ENCODE results near the gene TMC6.
A peak's percentile ranks its signal among the peaks of the same experiment; 100 is the strongest.
"Not testable (repeated sequence)": the region's sequence is repeated elsewhere in the genome, so short reads cannot be mapped to it uniquely, and the experiment has no call there.

The TMC6 gene

DNA sequence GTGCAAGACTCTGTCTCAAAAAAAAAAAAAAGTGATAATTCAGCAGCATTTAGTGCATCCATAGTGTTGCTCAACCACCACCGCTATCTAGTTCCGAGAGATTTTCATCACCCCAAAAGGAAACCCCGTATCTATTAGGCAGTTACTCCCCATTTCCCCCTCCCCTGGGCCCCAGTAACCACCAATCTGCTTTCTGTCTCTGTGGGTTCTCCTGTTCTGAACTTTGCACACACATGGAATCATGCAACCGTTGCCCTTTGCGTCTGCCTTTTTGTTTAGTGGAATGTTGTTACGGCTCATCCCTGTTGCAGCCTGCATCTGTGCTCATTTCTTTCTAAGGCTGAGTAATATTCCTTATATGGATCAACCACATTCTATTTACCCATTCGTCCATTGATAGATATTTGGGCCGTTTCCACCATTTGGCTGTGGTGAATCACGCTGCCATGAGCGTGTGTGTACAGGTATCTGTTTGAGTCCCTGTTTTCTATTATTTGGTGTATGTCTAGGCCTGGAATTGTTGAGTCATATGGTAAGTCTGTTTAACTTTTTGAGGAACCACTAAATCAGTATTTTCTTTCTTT, 31.1 kb upstream of the TMC6 start:
- DNase-seq (no peak), ATAC-seq (peak; percentile 68)

GRCh38 chr17:78154903-78155811, 26.6 kb upstream of the TMC6 start:
- ATAC-seq (peak; percentile 72), DNase-seq (no peak)

- DNase-seq (no peak), ATAC-seq (no peak)
Measured at GRCh38 chr17:78151514-78152008, 23.0 kb upstream of the TMC6 start.

- DNase-seq (no peak), ATAC-seq (no peak)
Measured at GRCh38 chr17:78148286-78149016, 19.9 kb upstream of the TMC6 start.

- DNase-seq: no peak
- peak; percentile 6 for ATAC-seq
Measured at GRCh38 chr17:78147315-78147998, 18.9 kb upstream of the TMC6 start.

DNA sequence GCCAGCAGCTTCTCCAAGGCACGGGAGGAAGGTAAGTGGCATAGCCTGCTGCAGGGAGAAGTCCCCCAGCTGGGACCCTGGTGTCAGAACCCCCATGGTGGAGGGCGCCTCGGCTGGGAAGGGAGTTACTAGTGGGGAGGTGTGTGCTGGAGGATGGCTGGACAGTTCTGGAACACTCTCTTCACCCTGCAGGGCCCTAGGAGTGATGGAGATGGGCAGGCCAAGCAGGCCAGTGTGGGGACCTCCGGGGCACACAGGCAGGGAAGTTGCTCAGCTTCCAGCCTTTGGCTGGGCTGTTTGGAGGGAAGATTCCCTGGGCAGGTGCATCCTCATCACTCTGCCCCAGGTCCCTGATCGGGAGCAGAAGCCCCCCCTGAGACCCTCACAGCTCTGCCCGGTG, 18.3 kb upstream of the TMC6 start:
- no peak for DNase-seq
- ATAC-seq: no peak

GRCh38 chr17:78146471-78146869, 17.9 kb upstream of the TMC6 start:
- DNase-seq: no peak
- no peak for ATAC-seq

DNA sequence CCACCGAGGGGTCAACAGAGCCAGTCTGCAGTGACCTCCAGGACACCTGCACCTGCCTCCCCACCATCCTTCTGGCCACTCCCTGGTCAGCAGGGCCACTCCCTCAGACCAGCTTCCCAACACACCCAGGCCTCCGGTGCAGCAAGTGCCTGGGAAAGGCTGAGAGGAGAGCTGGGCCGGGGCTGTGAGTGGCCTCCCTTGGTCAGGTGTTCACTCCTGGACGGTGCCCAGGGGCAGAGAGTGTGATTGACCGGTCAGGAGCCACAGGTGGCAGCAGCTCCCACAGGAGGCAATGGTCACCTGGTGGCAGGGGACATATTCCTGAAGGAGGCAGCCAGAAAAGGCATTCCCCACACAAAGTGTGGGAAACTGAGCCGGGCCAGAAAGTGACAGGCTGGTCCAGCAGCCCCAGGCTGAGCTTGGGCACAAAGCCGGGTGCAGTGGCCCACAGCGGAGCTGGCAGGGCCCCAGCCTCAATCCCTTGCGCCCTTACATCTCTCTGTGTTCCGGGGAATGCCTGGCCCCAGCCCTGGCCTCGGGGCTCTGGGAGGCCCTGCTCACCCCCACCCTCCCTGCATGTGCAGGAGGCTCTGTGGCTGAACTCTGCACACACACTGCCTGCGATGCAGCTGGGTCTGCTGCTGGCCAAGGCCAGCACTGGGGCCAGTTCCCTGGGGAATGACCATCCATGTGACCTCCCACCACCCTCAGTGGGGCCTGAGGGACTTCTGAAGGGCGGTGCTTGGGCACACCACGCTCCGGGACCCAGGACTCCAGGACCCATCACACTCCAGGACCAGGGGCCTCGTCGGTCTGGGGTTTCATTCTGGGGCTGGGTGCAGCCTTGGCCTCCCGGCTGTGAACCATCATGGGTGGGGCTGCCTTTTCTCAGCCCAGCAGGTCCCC, 16.4 kb upstream of the TMC6 start:
- DNase-seq: no peak
- no peak for ATAC-seq

DNA sequence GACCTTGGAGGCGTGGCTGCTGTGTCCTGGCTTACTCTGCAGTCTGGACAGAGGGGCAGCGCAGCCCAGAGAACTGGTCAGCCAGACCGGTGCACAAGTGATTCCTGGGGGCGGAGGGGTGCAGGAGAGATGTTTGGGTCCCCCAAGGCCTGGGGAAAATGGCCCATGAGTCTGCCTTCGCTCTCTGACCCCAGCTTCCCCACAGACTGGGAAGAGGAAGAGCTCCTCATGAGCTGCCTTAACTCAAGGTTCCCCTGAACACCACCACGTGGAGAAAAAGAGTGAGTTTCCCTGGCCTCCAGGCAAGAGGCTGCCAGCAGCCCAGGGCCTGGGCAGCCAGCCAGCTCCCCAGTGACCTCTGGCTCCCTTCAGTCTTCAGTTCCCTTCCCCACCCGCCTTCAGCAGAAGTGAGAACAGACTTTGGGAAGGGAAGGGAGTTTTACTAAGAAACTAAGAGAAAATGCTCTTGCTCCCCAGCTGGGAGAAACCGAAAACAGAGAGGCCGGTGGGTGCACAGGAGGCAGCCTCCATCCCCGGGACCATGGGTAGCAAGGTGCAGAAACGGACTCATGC, 15.7 kb upstream of the TMC6 start:
- DNase-seq (no peak), ATAC-seq (no peak)

DNA sequence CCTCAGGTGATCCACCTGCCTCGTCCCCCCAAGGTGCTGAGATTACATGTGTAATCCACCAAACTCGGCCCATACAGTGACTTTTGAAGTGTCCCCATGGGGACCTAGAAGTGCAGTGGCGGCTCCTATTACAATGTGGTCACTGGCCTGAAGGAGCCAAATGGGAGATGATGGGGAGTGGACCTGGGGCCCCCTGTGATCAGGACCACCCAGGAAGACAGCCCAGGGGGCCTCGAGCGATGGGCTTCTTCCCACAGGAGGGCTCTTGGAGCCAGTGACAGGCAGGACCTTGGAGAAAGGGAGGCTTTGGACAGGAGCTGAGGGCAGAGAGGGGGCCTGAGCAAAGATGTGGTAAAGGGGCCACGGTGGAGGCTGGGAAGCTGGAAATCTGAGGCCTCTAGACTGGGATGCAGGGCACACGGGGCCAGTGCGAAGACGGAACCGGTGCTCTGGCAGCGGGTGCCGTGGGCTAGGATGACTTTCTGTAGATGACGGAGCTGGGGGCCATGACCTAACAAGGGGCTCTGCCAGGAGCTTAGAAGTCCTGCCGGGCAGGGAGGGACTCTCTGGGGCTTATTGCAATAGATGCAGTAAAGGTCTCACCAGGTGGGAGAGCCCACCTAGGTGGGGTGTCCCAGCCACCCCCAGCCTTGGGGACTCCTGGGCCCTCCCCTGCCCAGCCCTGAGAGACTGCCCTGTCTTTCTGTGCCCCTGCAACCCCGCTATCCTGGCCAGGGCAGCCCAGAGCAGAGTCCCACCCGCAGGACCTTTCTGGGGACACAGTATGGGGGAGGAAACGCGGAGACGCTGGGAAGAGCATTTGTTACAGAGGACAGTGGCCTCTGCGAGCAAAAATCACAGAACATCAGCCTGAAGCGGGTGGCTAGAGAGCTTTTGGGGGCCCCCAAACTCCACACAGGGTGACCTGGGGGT, 14.9 kb upstream of the TMC6 start:
- no peak for DNase-seq
- ATAC-seq: no peak

DNA sequence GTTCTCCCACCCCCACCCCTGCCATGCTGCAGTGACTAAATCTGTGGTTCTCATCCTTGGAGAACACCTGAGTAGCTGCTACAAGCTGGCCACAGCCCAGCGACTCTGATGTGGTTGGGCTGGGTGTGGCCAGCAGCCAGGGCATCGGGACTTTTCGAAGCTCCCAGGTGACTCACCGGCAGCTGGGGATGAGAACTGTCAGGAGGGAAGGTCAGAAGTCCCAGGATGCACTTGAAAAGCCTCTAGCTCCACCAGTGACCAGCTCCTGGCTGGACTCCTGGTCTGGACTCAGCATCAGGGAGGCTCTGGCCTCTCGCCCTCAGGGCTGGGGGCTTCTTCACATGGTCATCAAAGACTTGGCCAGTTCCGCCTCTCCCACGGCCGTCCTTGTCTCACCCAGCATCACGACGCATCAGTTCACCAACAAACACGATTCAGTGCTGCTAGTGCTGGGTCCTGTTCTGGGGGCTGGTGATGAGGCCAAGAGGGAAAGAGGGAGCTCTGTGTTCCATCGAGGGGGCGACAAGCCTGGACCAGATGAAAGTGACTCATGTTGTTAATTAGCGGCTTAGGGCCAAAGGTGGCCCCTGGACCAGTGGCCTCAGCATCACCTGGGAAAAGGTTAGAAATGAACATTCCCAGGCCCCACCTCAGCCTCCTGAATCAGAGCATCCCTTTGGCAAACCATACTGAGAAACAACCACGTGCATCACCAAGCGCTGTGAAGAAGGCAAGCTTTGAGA, 13.7 kb upstream of the TMC6 start:
- DNase-seq (no peak), ATAC-seq (no peak)

- no peak for DNase-seq
- ATAC-seq: no peak
Measured at GRCh38 chr17:78141437-78142118, 13.0 kb upstream of the TMC6 start.

DNA sequence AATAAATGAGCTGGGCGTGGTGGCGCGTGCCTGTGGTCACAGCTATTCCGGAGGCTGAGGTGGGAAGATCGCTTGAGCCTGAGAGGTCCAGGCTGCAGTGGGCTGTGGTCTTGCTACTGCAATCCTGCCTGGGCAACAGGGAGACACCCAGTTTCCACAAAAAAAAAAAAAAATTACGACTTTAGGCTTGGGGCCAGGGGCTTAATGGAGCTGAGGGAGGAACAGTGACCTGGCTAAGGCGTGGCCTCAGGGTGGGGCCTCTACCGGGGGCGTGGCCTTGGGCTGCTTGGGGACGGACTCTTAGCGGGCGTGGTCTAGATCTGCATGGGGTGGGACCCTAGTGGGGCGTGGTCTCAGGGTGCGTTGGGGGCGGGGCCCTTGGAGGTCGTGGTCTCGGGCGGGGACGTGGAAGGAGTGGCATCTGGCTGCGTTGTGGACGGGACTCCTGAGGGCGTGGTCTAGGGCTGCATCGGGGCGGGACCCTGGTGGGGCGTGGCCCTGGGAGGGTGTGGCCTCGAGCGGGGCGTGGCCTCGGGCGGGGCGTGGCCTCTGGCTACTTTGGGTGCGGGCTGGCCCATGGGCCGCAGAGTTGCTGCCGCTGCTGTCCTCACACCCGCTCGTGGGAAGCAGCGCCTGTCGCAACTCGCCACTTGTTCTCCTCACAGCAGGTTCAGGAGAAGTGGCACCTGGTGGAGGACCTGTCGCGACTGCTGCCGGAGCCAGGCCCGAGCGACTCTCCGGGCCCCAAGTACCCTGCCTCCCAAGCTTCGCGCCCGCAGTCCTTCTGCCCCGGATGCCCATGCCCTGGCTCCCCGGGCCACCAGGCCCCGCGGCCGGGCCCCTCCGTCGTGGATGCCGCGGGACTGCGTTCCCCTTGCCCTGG, 11.9 kb upstream of the TMC6 start:
- ATAC-seq: peak; percentile 89
- DNase-seq: peak; percentile 97

GRCh38 chr17:78139861-78140168, 11.3 kb upstream of the TMC6 start:
- not testable (repeated sequence) for DNase-seq, ATAC-seq

DNA sequence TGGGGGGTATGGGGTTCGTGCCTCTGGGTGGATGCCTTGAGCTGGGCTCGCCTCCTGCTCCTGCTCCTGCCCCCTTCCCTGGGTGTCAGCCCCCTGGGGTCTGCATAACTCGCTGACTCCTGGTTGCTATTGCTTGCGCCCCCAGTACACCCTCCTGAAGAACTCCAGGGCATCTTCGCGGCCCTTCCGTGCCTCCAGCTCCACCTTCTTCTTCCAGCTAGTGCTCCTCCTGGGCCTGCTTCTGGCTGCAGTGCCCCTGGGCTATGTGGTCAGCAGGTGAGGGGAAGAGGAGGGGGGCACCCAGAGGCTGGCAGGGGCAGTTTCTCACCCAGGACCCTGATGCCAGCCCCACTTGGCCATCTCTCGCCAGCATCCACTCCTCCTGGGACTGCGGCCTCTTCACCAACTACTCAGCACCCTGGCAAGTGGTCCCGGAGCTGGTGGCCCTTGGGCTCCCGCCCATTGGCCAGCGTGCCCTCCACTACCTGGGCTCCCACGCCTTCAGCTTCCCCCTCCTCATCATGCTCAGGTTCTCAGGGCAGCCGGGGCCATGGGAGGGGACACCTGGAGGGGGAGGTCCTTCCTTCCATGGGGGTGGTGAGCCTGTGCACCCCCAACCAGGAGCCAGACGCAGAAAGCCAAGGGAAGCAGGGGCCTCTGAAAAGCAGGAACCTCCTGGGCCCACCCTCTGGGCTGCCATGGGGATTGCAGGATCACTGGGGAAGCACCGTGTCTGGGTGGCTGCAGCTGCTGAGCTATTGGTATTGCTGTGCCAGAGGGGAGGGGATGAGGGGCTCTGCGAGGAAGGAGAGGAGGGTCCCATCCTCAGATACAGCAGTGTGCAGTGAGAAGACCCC, 9.9 kb upstream of the TMC6 start:
- no peak for DNase-seq

GRCh38 chr17:78137392-78138203, 9.0 kb upstream of the TMC6 start:
- no peak for ATAC-seq

More for the DNA sequence above, 9.9 kb upstream of the TMC6 start:
- ATAC-seq: no peak

More at GRCh38 chr17:78137392-78138203, 9.0 kb upstream of the TMC6 start:
- peak; percentile 72 for DNase-seq
